HepG2 (cell line): ENCODE results near the gene SMIM13. TPM values are rescaled to one million over a fixed set of nuclear protein-coding genes. Genes with fewer than 3 reads are reported as not detected.

Experiments
- ATAC-seq: fragments of 200-7000 bp; cut with Tn5 transposase; 3 replicates; pipeline ENCODE4 v1.9.1; 2020; ENCODE audit warnings: mild to moderate bottlenecking, moderate library complexity
- BruUV-seq: library from RNA; stranded (reverse); fragments of 400-500 nt; replicated peaks from 2 replicates; lab custom pipeline; 2021; lab: Mats Ljungman, UMichigan
- CTCF ChIA-PET: fragments of 300-600 bp; formaldehyde crosslinking; extraction: SDS; loops from one replicate; lab custom pipeline; 2021; ENCODE audit warnings: low total read pairs, inconsistent platforms, low intra/inter-chr PET ratio; lab: Yijun Ruan, JAX
- POLR2A ChIA-PET: fragments of 350-600 bp; sonication (Branson Sonifier 250); formaldehyde crosslinking; loops from one replicate; lab custom pipeline; 2020; ENCODE audit warnings: antibody characterized with exemption, inconsistent platforms; lab: Yijun Ruan, JAX
- DNase-seq: peaks from one replicate; pipeline ENCODE4 v3.0.0-alpha.2; 2015; ENCODE audit warnings: low spot score
- FAIRE-seq: peaks from 3 replicates; lab custom pipeline; 2011; peaks lifted over from hg19 to GRCh38; lab: Jason Lieb, UNC
- H2AFZ ChIP-seq: one replicate; pipeline ENCODE4 v1.6.1; 2011; ENCODE audit warnings: low read length, inconsistent platforms
- H3K27ac ChIP-seq: fragments of 300-600 bp; 3 replicates; pipeline ENCODE4 v1.8.0; 2011; ENCODE audit warnings: mixed run types, mild to moderate bottlenecking, mixed read lengths, low read length, inconsistent platforms; ENCODE audit not compliant: insufficient read depth; ENCODE audit errors: extremely low read length
- H3K27me3 ChIP-seq, 2 experiments: fragments of 200-600 bp in 1 of 2; 2 replicates in 1 of 2; 3 replicates in 1 of 2; pipeline versions ENCODE4 v1.6.0 to v1.8.0; 2011; ENCODE audit warnings: low read length in 2 of 2, mild to moderate bottlenecking in 2 of 2, moderate library complexity in 2 of 2, inconsistent platforms in 1 of 2; ENCODE audit not compliant: insufficient read depth in 2 of 2, control insufficient read depth in 1 of 2
- H3K36me3 ChIP-seq, 2 experiments: fragments of 200-600 bp in 1 of 2; replicated peaks in 1 of 2; 2 replicates in 1 of 2; 3 replicates in 1 of 2; pipeline versions ENCODE4 v1.5.1 to v1.8.0; 2011; ENCODE audit warnings: low read length in 2 of 2, inconsistent platforms in 1 of 2; ENCODE audit not compliant: insufficient read depth in 2 of 2, control insufficient read depth in 1 of 2
- H3K4me1 ChIP-seq: 2 replicates; pipeline ENCODE4 v1.5.1; 2012; ENCODE audit warnings: low read length, inconsistent platforms; ENCODE audit not compliant: insufficient read depth
- H3K4me2 ChIP-seq: 2 replicates; pipeline ENCODE4 v1.6.0; 2011; ENCODE audit warnings: low read depth, low read length, inconsistent platforms
- H3K4me3 ChIP-seq, 3 experiments: fragments of 200-600 bp in 1 of 3; sonication (generic), shearing (Covaris generic) in 1 of 3; replicated peaks in 1 of 3; 2 replicates each; pipeline ENCODE4 v1.5.1; 2011 to 2016; ENCODE audit warnings: low read length in 3 of 3, inconsistent platforms in 2 of 3, low read depth in 2 of 3, mild to moderate bottlenecking in 2 of 3, control low read depth in 1 of 3, mixed read lengths in 1 of 3; ENCODE audit not compliant: insufficient read depth in 1 of 3
- H3K79me2 ChIP-seq: one replicate; pipeline ENCODE4 v1.6.1; 2011; ENCODE audit warnings: low read length, inconsistent platforms; ENCODE audit not compliant: insufficient read depth
- H3K9ac ChIP-seq: 2 replicates; pipeline ENCODE4 v1.6.0; 2011; ENCODE audit warnings: mild to moderate bottlenecking, low read depth, low read length, inconsistent platforms; ENCODE audit not compliant: insufficient read depth
- H3K9me3 ChIP-seq: 2 replicates; pipeline ENCODE4 v1.5.1; 2012; ENCODE audit warnings: mild to moderate bottlenecking, low read length
- H4K20me1 ChIP-seq: 2 replicates; pipeline ENCODE4 v1.6.0; 2011; ENCODE audit warnings: inconsistent platforms, mild to moderate bottlenecking, low read length, moderate library complexity; ENCODE audit not compliant: insufficient read depth
- HNRNPUL1 ChIP-seq: fragments of 200-400 bp; formaldehyde crosslinking; IDR thresholded peaks from 2 replicates; pipeline ENCODE4 v1.6.1; 2017; ENCODE audit warnings: low read depth, mild to moderate bottlenecking, low read length, moderate library complexity
- PAWR ChIP-seq: sonication (generic); formaldehyde crosslinking; IDR thresholded peaks from 2 replicates; pipeline ENCODE4 v1.4.0; 2020; ENCODE audit warnings: missing genetic modification reagents, mild to moderate bottlenecking, borderline replicate concordance
- POLR2AphosphoS2 ChIP-seq: IDR thresholded peaks from 2 replicates; pipeline ENCODE4 v1.6.1; 2011; ENCODE audit warnings: low read depth, low read length, improper control_type of control experiment
- SIX1 ChIP-seq: sonication (generic); formaldehyde crosslinking; IDR thresholded peaks from 2 replicates; pipeline ENCODE4 v1.4.0; 2020; ENCODE audit warnings: missing genetic modification reagents, borderline replicate concordance
- ZBTB49 ChIP-seq: sonication (generic); formaldehyde crosslinking; IDR thresholded peaks from 2 replicates; pipeline ENCODE4 v1.4.0; 2020; ENCODE audit warnings: missing genetic modification reagents, borderline replicate concordance
- ZMYM4 ChIP-seq: sonication (generic); formaldehyde crosslinking; IDR thresholded peaks from 2 replicates; pipeline ENCODE4 v1.8.1; 2023; ENCODE audit warnings: mild to moderate bottlenecking, missing genetic modification reagents
- ZNF510 ChIP-seq: sonication (generic); formaldehyde crosslinking; IDR thresholded peaks from 2 replicates; pipeline ENCODE4 v1.4.0; 2020; ENCODE audit warnings: low read depth, mild to moderate bottlenecking, missing genetic modification reagents
- ZNF564 ChIP-seq: sonication (generic); formaldehyde crosslinking; IDR thresholded peaks from 2 replicates; pipeline ENCODE4 v1.8.1; 2023; ENCODE audit warnings: mild to moderate bottlenecking, missing genetic modification reagents
- WGBS: methylation state at CpG from one replicate; pipeline ENCODE4 v1.1.6; 2017; ENCODE audit warnings: low lambda C conversion rate; 5-methylcytosine and 5-hydroxymethylcytosine counted together
- in situ Hi-C: cut with HindIII; loops from 2 replicates; pipeline ENCODE4 v1.10.0; 2017; ENCODE audit warnings: low pct_unique_long_range_greater_than_20kb; ENCODE audit not compliant: extremely low pct_ligation_motif_present
- intact Hi-C: fragments of 100-400 bp; cut with micrococcal nuclease; formaldehyde crosslinking; loops from one replicate; pipeline ENCODE4 v1.10.0; 2022; ENCODE audit not compliant: unreplicated experiment
- polyA plus RNA-seq, 8 experiments: library from polyadenylated mRNA; depleted of rRNA in 3 of 8; stranded (reverse) in 7 of 8; unstranded in 1 of 8; fragments of >200 nt; fragmentation: Illumina TruSeq in 4 of 8; extraction: Trizol in 4 of 8; gene quantifications; 2 replicates each; pipeline versions ENCODE4 v1.2.1 to v1.2.3, GENCODE V29; 2011 to 2016; ENCODE audit warnings: low read depth in 4 of 8, missing spikeins in 1 of 8, mixed read lengths in 1 of 8; ENCODE audit not compliant: insufficient read depth in 1 of 8
- total RNA-seq, 5 experiments: library from RNA; depleted of rRNA; stranded (reverse); fragments of >200 nt; fragmentation: Illumina TruSeq; extraction: Trizol; gene quantifications; 2 replicates each; pipeline ENCODE4 v1.2.3, GENCODE V29; 2016; ENCODE audit warnings: low read depth in 1 of 5
- TF ChIP-seq, protein P1 (sequence below): sonication (generic); formaldehyde crosslinking; IDR thresholded peaks from 2 replicates; pipeline ENCODE4 v1.5.0; 2020; ENCODE audit warnings: mild to moderate bottlenecking, missing genetic modification reagents, borderline replicate concordance
- TF ChIP-seq, protein P2 (sequence below): sonication (generic); formaldehyde crosslinking; conservative IDR thresholded peaks from 2 replicates; pipeline ENCODE4 v1.8.1; 2023; ENCODE audit warnings: missing genetic modification reagents

Gene SMIM13
- total and polyA plus RNA-seq, 2 of the 13 experiments (the other 11 are each of a cell fraction or from before 2014, with no cell fraction given) = 2.7 to 10.2 TPM

- DNase-seq (no peak), ATAC-seq (no peak), FAIRE-seq (no peak)
- no peaks in the 10 kb centered on the region for H3K36me3 ChIP-seq
- TF ChIP-seq ZNF510 (CRISPR knock-in tag) = 0 out of 2 replicates have a peak, but pooled peaks have one; percentile 35
- no peak for TF ChIP-seq SIX1 (CRISPR knock-in tag)
- 0 out of 2 replicates have a peak, but pooled peaks have one; percentile 22 for TF ChIP-seq PAWR (CRISPR knock-in tag)
- no peak for TF ChIP-seq ZBTB49 (CRISPR knock-in tag)
- no peak for TF ChIP-seq POLR2AphosphoS2
- TF ChIP-seq, protein P1, sequence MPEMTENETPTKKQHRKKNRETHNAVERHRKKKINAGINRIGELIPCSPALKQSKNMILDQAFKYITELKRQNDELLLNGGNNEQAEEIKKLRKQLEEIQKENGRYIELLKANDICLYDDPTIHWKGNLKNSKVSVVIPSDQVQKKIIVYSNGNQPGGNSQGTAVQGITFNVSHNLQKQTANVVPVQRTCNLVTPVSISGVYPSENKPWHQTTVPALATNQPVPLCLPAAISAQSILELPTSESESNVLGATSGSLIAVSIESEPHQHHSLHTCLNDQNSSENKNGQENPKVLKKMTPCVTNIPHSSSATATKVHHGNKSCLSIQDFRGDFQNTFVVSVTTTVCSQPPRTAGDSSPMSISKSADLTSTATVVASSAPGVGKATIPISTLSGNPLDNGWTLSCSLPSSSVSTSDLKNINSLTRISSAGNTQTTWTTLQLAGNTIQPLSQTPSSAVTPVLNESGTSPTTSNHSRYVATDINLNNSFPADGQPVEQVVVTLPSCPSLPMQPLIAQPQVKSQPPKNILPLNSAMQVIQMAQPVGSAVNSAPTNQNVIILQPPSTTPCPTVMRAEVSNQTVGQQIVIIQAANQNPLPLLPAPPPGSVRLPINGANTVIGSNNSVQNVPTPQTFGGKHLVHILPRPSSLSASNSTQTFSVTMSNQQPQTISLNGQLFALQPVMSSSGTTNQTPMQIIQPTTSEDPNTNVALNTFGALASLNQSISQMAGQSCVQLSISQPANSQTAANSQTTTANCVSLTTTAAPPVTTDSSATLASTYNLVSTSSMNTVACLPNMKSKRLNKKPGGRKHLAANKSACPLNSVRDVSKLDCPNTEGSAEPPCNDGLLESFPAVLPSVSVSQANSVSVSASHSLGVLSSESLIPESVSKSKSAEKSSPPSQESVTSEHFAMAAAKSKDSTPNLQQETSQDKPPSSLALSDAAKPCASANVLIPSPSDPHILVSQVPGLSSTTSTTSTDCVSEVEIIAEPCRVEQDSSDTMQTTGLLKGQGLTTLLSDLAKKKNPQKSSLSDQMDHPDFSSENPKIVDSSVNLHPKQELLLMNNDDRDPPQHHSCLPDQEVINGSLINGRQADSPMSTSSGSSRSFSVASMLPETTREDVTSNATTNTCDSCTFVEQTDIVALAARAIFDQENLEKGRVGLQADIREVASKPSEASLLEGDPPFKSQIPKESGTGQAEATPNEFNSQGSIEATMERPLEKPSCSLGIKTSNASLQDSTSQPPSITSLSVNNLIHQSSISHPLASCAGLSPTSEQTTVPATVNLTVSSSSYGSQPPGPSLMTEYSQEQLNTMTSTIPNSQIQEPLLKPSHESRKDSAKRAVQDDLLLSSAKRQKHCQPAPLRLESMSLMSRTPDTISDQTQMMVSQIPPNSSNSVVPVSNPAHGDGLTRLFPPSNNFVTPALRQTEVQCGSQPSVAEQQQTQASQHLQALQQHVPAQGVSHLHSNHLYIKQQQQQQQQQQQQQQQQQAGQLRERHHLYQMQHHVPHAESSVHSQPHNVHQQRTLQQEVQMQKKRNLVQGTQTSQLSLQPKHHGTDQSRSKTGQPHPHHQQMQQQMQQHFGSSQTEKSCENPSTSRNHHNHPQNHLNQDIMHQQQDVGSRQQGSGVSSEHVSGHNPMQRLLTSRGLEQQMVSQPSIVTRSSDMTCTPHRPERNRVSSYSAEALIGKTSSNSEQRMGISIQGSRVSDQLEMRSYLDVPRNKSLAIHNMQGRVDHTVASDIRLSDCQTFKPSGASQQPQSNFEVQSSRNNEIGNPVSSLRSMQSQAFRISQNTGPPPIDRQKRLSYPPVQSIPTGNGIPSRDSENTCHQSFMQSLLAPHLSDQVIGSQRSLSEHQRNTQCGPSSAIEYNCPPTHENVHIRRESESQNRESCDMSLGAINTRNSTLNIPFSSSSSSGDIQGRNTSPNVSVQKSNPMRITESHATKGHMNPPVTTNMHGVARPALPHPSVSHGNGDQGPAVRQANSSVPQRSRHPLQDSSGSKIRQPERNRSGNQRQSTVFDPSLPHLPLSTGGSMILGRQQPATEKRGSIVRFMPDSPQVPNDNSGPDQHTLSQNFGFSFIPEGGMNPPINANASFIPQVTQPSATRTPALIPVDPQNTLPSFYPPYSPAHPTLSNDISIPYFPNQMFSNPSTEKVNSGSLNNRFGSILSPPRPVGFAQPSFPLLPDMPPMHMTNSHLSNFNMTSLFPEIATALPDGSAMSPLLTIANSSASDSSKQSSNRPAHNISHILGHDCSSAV (CRISPR knock-in tag) = 0 out of 2 replicates have a peak, but pooled peaks have one; percentile 11
- peak; percentile 99 for TF ChIP-seq ZNF564 (CRISPR knock-in tag)
- TF ChIP-seq ZMYM4 (CRISPR knock-in tag) = 0 out of 2 replicates have a peak, but pooled peaks have one; percentile 36
- TF ChIP-seq HNRNPUL1 = no peak
- TF ChIP-seq, protein P2, sequence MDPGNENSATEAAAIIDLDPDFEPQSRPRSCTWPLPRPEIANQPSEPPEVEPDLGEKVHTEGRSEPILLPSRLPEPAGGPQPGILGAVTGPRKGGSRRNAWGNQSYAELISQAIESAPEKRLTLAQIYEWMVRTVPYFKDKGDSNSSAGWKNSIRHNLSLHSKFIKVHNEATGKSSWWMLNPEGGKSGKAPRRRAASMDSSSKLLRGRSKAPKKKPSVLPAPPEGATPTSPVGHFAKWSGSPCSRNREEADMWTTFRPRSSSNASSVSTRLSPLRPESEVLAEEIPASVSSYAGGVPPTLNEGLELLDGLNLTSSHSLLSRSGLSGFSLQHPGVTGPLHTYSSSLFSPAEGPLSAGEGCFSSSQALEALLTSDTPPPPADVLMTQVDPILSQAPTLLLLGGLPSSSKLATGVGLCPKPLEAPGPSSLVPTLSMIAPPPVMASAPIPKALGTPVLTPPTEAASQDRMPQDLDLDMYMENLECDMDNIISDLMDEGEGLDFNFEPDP (CRISPR knock-in tag) = 0 out of 2 replicates have a peak, but pooled peaks have one; percentile 50
- no peaks in the 10 kb centered on the region for H3K27me3 ChIP-seq
- H3K79me2 ChIP-seq = no peaks in the 10 kb centered on the region
- H3K4me1 ChIP-seq = peaks cover 47% of the 10 kb centered on the region
- no peak overlapping the region for H3K9ac ChIP-seq
- in situ Hi-C loops (loop anchor here (5.0 to 25.0 kb wide), 2 partner anchors 113 to 578 kb away; no protein-coding TSS in a partner anchor), intact Hi-C loops (loop anchor here (1.0 kb wide), 1 partner anchor 343 kb away; no protein-coding TSS in a partner anchor)
- no peaks in the 10 kb centered on the region for H3K9me3 ChIP-seq
- no peaks in the 10 kb centered on the region for H4K20me1 ChIP-seq
- H3K4me3 ChIP-seq = no peak overlapping the region; a peak in 1 of 6 replicates
- no peak overlapping the region for H3K4me2 ChIP-seq
- no peak overlapping the region for H3K27ac ChIP-seq
- no TSS peak for BruUV-seq
- POLR2A ChIA-PET = interaction anchor here (1.2 to 2.3 kb wide), 4 partner anchors 9 to 114 kb away, joined by 3 to 17 read pairs (median 8); no protein-coding TSS in a partner anchor
- H2AFZ ChIP-seq = no peak overlapping the region
- WGBS = 91% methylated on average over 6 of the region's 6 CpGs
- CTCF ChIA-PET = interaction anchor here (4.2 kb wide), 1 partner anchor 21 kb away, joined by 40 read pairs; the partner anchor contains the start of gene ELOVL2
Measured at GRCh38 chr6:11065436-11066202, 28.0 kb upstream of the SMIM13 start.
